CD4-positive, alpha-beta T cell treated with Interferon gamma for 1 hour (primary cell): Measurements from ENCODE around the gene PIGZ.

Experiments used
- DNase-seq: peaks from one replicate; pipeline ENCODE4 v3.0.0-alpha.2; 2020

The PIGZ gene

DNA sequence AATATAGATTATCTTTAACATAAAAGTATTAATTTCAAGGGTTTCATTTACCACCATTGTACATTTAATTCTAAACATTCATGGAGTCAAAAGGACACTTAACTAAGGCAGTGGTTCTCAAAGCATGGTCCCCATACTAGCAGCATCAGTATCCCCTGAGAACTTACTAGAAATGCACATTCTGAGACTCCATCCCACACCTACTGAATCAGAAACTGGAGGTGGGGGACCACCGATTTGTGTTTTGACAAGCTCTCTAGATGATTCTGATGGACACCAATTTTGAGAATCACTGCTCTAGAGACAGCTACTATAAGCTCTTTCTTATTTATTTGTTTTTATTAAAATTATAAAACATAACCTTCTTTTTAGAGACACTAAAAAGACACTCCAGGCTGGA is 66.9 kb downstream of the PIGZ start:
- DNase-seq: no peak
